ENCODE data around the gene RTEL1.

- no peak for TF ChIP-seq CTCF (IDR thresholded peaks at IDR 0.05; ENCODE audit: low read depth, low read length)
- TF ChIP-seq EZH2phosphoT487 (IDR thresholded peaks at IDR 0.05; ENCODE audit: low read depth) = no peak
Observed at GRCh38 chr20:63692436-63693082, 34.4 kb downstream of the RTEL1 start.
